Renal cortex interstitium (tissue), 11 donors: ENCODE measurements around the gene ABCC10. TPM values are rescaled to one million over a fixed set of nuclear protein-coding genes. Genes with fewer than 3 reads are reported as not detected.

Experiments used
- DNase-seq, 11 donors: peaks; one replicate each; pipeline ENCODE4 v3.0.0-alpha.2; 2013; ENCODE audit warnings: low read depth in 9 of 11, low spot score in 4 of 11; ENCODE audit errors: extremely low read depth in 1 of 11
- polyA plus RNA-seq, 3 donors: library from polyadenylated mRNA; unstranded; fragments of 120-200 nt; gene quantifications; one replicate each; pipeline ENCODE4 v1.2.1, GENCODE V29; 2013; ENCODE audit not compliant: insufficient read length in 3 of 3

Gene ABCC10
- polyA plus RNA-seq, 3 donors: 16.9 to 27.6 (median 21.2) TPM

GRCh38 chr6:43434943-43435342 lies 7.6 kb downstream of the ABCC10 start:
- no peak for DNase-seq

GRCh38 chr6:43435682-43436437 lies 8.5 kb downstream of the ABCC10 start:
- DNase-seq: no peak

GRCh38 chr6:43436577-43437282 lies 9.4 kb downstream of the ABCC10 start:
- DNase-seq: peak in 5 of 11 donors; percentile 16 to 55 (median 44)

GRCh38 chr6:43437700-43438099 lies 10.4 kb downstream of the ABCC10 start:
- DNase-seq: no peak

- no peak for DNase-seq
These were observed 15.6 kb downstream of the ABCC10 start for GRCh38 chr6:43442935-43443334.

GRCh38 chr6:43444036-43444435 lies 16.7 kb downstream of the ABCC10 start:
- no peak for DNase-seq

- DNase-seq: no peak
These were observed 17.2 kb downstream of the ABCC10 start for GRCh38 chr6:43444582-43444981.

- no peak for DNase-seq
These were observed 18.2 kb downstream of the ABCC10 start for GRCh38 chr6:43445576-43445975.

GRCh38 chr6:43447604-43448003 lies 20.3 kb downstream of the ABCC10 start:
- DNase-seq: no peak

- DNase-seq: no peak
These were observed 21.6 kb downstream of the ABCC10 start for GRCh38 chr6:43448916-43449315.

GRCh38 chr6:43450699-43451131 lies 23.4 kb downstream of the ABCC10 start:
- DNase-seq: no peak

- no peak for DNase-seq
These were observed 24.0 kb downstream of the ABCC10 start for GRCh38 chr6:43451348-43451747.

GRCh38 chr6:43451939-43452338 lies 24.6 kb downstream of the ABCC10 start:
- DNase-seq: no peak

- no peak for DNase-seq
These were observed 25.6 kb downstream of the ABCC10 start for GRCh38 chr6:43452896-43453295.

- DNase-seq: no peak
These were observed 26.5 kb downstream of the ABCC10 start for GRCh38 chr6:43453831-43454230.

- peak in 1 of 11 donors; percentile 47 for DNase-seq
These were observed 27.0 kb downstream of the ABCC10 start for GRCh38 chr6:43454290-43454695.

GRCh38 chr6:43454696-43455530 lies 27.6 kb downstream of the ABCC10 start:
- DNase-seq: peak in 9 of 11 donors; percentile 47 to 76 (median 62)

GRCh38 chr6:43455531-43456428 lies 28.4 kb downstream of the ABCC10 start, which contains the start of gene DLK2:
DLK2 (minus strand) TSS chr6:43455548; CDS start chr6:43454825, 723 bp downstream.
- DNase-seq: no peak

GRCh38 chr6:43457643-43458042 lies 30.3 kb downstream of the ABCC10 start:
- DNase-seq: no peak
